NCI-H748 (cell line): Measurements from ENCODE around the gene FOXJ1.
A peak's percentile ranks its signal among the peaks of the same experiment; 100 is the strongest.

ENCODE experiments used
- DNase-seq: peaks from one replicate; lab custom pipeline; 2025; ENCODE audit not compliant: unreplicated experiment; lab: John Stamatoyannopoulos, UW

The FOXJ1 gene

GRCh38 chr17:76142039-76142584 is 1.1 kb upstream of the FOXJ1 start:
- DNase-seq: no peak

GRCh38 chr17:76140661-76141211 is 309 bp downstream of the FOXJ1 start:
- no peak for DNase-seq

GRCh38 chr17:76139801-76140660 is 1.0 kb downstream of the FOXJ1 start:
- no peak for DNase-seq

DNA sequence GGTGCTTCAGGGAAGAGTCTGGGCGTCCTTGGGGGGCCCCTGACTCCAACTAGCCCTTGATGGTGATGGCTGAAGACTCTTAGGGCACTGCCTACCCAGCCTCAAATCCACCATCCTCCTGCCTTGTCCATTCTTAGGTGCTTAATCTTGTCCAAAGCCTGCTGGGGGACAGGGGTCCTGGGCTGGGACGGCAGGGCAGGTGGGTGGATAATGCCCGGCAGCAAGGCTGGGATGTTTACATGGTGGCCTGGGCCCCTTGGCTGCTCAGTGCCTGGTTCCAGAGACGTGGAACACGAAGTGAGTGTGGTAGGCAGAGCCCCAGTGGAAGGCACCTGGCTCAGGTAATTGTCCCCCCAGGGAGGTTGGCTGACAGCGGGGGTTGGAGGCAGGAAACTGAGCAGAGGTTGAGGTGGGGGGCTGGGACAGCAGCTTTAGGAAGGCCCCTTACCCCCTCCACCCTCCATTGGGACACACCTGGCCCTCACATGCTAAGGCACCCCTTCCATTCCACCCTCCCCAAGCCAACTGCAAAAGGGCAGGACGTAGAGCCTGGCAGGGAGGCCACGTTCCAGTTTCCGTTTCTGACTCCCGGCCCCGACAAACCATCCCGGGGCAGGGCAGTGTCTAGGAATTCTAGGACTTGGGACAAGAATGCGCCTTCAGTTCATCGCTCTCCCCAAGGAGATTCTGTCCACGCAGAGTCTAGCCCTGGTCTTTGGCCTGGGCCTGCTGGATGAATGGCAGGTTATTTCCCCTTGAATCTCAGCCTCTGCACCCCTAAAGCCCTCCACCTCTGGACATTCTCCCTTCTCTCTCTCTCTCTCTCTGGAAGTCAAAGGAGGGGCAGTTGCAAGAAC is 1.9 kb downstream of the FOXJ1 start:
- DNase-seq: no peak

DNA sequence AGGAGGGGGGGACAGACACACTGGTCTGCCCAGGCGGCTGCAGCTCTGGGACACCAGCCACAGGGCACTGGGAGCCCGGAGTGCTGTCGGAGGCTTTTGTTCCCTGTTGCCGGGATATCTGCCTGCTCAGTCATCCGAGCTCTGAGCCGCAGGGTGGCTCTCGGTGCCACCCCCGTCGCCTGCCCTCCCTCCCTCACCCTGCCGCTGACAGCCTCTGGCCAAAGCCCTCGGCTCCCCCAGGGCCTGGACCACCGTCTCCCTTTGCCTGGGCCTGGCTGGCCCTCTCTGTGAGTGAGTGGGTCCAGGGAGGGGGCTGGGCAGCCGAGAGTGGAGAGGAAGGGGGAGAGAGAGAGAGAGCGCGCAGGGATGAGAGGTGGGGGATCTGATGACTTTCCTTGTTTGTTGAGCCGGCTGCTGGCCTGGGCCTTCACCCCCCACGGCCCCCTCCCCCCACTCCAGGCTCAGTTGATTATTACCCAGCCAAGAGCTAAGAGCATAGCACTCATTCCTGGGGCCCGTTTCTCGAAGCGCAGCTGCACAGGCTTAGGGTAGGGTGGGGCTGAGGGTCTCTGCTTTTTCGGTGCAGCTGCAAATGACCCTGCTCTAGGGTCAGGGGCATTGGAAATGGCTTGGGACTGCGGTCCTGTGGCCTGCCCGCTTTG is 2.7 kb downstream of the FOXJ1 start:
- DNase-seq: peak; percentile 17

DNA sequence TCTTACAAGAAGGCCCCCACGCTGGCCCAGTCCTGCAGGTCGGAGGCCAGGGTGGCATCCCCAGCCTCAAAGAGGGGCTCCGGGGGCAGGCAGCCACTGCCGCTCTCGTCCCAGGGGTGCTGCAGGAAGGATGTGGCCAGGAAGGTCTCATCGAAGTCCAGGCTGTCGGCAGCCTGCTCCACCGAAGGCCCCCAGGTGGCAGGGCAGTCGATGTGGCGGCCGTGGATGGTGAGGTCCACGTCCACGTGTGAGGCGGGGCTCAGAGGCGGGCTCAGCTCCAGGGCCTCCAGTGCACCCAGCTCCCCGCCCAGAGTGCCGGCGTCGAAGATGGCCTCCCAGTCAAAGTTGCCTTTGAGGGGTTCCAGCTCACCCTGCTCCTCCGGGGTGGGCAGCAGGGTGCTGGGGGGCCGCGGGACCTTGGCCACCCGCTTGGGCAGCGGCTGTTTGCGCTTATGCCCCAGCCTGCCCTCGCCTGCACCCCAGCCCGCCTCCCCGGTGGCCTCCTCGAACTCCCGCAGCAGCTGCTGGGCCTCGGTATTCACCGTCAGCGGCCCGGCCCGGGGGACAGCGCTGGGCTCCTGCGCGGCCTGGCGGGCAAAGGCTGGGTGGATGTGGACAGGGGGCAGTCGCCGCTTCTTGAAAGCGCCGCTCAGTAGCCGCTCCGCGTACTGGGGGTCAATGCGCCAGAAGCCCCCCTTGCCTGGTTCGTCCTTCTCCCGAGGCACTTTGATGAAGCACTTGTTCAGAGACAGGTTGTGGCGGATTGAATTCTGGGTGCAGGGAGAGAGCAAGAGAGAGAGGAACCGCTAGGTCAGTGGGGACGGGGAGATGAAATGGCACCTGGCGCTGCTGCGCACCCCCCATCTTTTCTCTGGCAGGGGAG is 3.5 kb downstream of the FOXJ1 start:
- DNase-seq: no peak

DNA sequence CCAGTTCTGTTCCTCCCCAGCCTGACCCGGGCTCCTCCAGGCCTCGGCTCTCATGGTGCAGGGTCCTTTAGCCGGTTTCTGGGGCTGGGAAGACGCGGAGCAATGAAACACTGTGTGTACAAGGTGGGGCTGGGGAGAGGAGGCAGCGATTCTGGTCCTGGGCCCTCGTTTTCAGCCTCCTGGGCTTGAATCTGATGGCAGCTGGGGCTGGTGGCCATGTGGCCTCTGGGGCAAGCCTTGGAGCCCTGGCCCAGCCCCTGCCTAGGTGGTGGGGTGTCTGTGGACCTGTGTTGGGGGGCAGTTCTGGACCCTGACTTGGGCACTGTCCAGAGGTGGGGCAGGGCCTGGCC is 4.1 kb downstream of the FOXJ1 start:
- no peak for DNase-seq

GRCh38 chr17:76136276-76137000 is 4.6 kb downstream of the FOXJ1 start:
- DNase-seq: no peak

DNA sequence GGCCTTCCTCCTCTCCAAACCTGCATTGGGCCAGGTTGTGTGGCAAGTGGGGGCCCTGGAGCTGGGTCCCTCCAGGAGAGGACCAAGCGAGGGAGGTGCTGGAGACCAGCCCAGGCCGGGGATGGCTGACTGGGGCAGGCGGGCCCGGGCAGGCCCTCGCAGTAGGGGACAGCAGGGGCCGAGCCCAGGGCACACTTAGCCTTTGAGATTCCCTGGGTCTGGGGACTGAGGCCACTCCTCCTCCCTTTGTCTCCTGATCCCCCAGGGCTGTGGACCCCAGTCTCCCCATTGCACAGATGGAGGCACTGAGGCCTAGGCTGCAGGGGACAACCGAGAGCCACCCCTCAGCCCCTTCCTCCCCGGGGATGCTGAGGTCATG is 5.2 kb downstream of the FOXJ1 start:
- no peak for DNase-seq

- DNase-seq: no peak
Observed at GRCh38 chr17:76134911-76135809, 5.9 kb downstream of the FOXJ1 start.

DNA sequence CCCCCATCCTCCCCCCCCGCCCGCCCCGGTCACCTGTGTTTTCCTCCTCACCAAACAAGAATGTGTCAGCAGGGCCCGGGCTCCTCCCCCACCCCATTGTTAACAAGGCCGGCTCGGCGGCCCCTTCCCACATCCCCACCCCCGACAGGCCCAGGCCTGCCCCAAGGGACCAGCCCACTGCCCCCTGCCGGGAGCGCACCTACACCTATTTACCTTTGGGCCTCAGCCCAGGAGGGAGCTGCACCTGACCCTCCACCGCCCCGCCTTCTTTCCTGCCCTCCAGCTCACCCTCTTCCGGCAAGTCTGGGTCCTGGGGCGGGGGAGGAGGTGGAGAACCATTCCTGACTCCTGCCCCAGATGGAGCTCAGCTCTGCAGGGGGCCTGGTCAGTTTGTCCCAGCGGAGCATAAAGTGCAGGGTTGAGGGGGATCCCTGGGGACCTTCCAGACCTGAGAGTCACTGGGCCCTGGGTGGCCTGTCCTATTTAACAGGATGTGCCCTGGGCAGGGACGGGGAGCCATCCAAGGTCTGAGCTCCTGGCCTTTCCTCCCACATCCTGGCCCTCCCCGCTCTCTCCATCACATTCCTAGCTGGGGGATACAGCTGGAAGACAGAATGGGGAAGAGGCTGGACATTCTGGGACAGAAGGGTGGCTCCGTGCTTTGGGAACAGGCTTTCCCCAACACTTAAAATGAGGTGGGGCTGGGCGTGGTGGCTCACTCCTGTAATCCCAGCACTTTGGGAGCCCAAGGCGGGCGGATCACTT is 8.3 kb downstream of the FOXJ1 start:
- peak; percentile 89 for DNase-seq

DNA sequence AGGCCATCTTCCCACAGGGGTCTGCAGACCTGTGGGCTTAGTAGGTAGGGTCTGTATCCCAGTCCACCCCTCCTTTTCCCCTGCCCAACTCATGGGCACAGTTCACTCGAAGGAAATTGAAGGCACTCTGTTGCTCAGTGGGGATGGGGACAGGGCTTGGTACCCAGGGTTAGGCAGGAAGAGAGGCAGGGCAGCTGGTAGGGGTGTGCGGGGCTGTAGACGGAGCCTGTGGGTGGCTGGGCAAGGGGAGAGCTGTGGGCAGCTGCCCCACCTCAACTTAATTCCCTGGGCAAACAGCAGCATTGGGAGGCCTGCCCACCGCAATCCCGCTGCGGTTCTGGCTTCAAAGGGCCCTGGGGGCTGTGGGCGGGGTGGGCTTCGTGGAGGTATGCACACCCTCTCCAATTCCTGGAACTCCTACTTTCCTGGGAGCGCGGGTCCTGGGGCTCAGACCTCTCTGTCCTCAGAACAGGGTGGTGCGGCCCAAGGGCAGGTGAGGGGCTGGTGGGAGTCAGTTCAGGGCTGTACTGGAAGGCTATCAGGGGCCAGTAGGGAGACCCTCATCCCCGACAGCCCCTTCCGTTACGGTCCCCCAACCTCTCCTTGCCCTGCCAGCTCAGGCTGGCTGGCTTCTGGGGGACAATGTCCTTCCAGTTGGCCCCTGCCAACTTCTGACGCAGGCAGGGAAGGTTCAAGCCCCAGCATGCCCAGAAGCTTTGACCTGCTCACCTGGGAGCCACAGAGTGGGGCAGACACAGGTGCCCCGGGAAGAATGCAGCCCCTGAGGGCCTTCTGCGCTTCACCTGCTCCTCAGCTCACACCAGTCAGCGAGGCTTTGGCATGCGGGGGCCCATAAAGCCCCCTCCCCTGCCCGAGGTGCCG is 9.1 kb downstream of the FOXJ1 start:
- DNase-seq: peak; percentile 86

DNA sequence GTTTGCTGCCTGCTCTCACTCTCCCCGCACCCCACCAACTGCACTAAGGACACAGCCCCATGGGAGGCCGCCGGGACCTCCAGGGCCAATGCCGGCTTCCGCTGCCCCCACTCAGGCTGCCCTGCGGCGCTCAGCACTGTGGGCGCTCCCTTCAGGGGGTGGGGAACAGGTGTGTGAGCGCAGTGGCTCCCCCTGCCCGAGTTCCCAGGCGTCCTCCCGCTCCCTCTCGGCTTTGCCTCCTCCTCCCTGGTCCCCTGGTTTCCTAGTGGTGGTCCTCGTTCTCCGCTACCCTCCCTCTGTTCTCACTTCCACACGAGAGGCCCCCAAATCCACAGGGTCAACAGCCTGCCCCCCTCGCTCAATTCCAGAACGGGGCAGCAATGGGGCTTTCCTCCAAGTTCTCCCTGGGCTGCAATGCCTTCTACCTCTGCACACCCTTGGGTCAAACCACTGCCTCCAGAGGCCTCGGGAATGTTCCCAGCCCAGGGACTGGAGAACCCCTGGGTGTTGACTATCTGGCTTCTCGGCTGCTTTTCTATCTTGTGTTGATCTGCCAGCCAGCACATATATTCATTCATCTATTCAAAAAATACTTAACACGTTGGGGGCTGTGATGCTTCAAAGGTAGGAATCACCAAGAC is 9.9 kb downstream of the FOXJ1 start:
- DNase-seq: no peak

DNA sequence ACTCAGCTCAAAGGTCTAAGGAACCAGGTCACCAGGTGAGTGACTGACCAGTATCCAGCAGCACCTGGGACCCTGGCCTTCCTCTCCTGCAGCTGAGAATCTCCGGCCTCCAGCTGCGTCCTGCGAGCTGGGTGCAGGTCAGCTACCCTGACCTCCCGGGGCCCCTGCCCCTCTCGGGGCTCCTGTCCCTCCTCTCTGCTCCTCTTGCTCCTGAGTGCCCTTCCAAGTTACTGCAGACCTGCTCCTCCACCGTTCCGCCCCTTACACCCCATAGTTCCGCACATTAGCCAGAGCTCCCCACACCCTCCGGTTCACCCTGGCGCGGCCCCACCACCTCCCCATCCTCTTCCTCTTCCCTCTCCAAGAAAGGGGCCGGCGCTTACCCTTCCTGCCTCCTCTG is 10.6 kb downstream of the FOXJ1 start:
- DNase-seq: no peak

DNA sequence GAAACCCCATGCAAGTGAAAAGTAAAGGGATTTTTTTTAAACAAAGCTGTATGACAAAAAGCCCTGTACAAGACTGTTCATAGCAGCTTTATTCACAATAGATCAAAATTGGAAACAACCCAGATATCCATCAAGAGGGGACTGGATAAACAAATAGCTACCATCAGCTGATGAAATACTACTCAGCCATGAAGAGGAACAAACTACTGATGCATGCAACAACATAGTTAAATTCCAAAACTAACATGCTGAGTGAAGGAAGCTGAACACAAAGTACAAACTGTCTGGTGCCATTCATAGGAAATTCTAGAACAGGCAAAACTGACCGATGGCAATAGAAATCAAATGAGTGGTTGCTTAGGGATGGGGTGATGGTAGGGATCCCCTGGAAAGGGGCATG is 15.1 kb downstream of the FOXJ1 start:
- no peak for DNase-seq

GRCh38 chr17:76125391-76125675 is 15.7 kb downstream of the FOXJ1 start:
- no peak for DNase-seq
